Neuron (in vitro differentiated cells): ENCODE data around the gene AOPEP.

Source experiments
- H2AFZ ChIP-seq: one replicate; pipeline ENCODE4 v1.6.1; 2013; ENCODE audit warnings: low read depth, mild to moderate bottlenecking, inconsistent platforms, low read length, moderate library complexity
- H3K27me3 ChIP-seq: one replicate; pipeline ENCODE4 v1.6.1; 2013; ENCODE audit warnings: low read length; ENCODE audit not compliant: insufficient read depth
- H3K36me3 ChIP-seq: one replicate; pipeline ENCODE4 v1.6.1; 2013; ENCODE audit warnings: low read length; ENCODE audit not compliant: insufficient read depth
- H3K4me1 ChIP-seq: one replicate; pipeline ENCODE4 v1.6.1; 2013; ENCODE audit warnings: low read length; ENCODE audit not compliant: insufficient read depth
- H3K4me3 ChIP-seq: 2 replicates; pipeline ENCODE4 v1.5.1; 2013; ENCODE audit warnings: mild to moderate bottlenecking, low read length, moderate library complexity
- H3K9me3 ChIP-seq: one replicate; pipeline ENCODE4 v1.6.1; 2013; ENCODE audit warnings: low read length

Gene AOPEP

DNA sequence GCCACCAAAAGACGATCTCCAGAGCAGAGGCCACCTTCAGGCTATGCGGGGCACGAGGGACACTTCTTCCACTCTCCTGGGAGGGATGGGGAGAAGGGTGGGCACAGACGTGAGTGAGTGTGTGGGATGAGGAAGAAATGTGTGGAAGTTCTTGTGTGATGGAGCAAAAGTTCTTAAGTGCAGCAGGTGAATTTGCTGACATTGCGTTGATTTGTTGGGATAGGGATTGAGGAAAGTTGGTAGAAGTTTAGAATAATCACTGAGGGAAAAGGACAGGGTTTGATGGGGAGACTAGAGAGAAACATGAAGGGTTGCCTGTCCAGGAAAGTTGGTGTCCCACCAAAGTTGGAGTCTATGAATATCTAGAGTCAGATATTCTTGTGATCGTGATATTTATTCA is 2.2 kb downstream of the AOPEP start:
- H2AFZ ChIP-seq, result no peak overlapping the region
- H3K27me3 ChIP-seq, result no peaks in the 10 kb centered on the region
- no peaks in the 10 kb centered on the region for H3K9me3 ChIP-seq
- peaks cover 8% of the 10 kb centered on the region for H3K36me3 ChIP-seq
- H3K4me1 ChIP-seq, result peaks cover 10% of the 10 kb centered on the region
- H3K4me3 ChIP-seq, result no peak overlapping the region

DNA sequence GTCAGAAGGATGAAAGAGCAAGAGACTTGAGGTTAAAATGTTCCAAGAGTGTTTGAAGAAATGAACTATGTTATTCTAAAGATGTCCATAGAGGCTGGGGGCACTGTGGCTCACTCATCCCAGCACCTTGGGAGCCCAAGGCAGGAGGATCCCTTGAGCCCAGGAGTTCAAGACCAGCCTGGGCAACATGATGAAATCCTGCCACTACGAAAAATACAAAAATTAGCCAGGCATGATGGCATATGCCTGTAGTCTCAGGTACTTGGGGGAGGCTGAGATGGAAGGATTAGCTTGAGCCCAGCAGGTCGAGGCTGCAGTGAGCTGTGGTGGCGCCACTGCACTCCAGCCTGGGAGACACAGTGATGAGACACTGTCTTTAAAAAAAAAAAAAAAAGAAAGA is 2.7 kb downstream of the AOPEP start:
- peaks cover 10% of the 10 kb centered on the region for H3K4me1 ChIP-seq
- H2AFZ ChIP-seq, result no peak overlapping the region
- peaks cover 8% of the 10 kb centered on the region for H3K36me3 ChIP-seq
- H3K9me3 ChIP-seq, result no peaks in the 10 kb centered on the region
- H3K4me3 ChIP-seq, result no peak overlapping the region
- no peaks in the 10 kb centered on the region for H3K27me3 ChIP-seq

DNA sequence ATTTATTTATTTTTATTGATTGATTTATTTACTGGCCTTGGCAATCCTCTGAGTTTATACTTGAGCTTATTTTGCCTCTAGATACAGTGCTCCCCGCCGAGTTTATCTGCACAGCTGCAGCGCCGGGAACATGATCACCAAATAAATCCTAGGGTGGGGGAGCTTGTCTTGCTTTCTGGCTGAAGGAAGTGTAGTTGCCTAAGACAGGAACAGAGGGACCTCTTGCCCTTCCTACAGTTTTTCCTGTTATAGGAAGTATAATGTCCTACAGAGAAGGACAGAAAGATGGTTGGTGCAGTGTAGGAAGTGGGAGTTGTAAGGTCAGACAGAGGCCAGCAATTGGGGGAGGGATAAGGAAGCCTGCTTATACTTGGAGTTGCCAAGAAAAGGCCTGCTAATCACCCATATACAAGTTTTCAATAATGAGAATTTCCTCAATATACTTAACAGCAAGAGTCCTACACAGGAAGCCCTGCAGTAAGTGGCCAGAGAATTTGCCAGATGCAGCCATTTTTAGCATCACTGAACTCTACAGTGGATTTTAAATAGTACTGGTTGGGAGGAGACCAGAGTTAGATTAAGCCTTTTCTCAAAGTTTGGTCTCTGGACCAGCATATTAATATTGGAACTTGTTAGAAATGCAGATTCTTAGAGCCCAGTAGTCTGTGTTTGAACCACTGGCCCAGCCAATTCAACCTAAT is 7.7 kb downstream of the AOPEP start:
- Histone ChIP-seq H3K36me3 (peaks cover 8% of the 10 kb centered on the region), H3K27me3 (no peaks in the 10 kb centered on the region), H3K4me1 (no peaks in the 10 kb centered on the region), H2AFZ (no peak overlapping the region), H3K9me3 (no peaks in the 10 kb centered on the region), H3K4me3 (no peak overlapping the region)

DNA sequence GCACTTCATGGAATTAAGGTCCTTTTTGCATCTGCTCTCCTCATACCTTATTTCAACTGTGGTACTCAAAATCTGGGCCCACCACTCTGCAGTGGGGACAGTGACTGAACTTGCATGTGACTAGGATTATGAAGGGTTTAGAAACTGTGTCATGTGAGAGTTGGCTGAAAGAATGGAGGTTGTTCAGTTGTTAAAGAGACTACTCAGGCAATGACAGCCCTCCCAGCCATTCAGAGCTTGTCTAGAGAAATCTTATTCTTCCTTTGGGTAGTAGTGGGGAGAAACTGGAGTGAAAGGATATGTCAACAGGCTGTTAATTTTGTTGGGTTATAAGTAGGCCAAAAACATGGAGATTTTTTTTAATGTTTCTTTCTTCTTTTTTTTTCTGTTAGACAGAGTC is 10.3 kb downstream of the AOPEP start:
- Histone ChIP-seq H2AFZ (no peak overlapping the region), H3K36me3 (peaks cover 8% of the 10 kb centered on the region), H3K9me3 (no peaks in the 10 kb centered on the region), H3K4me3 (no peak overlapping the region), H3K27me3 (no peaks in the 10 kb centered on the region), H3K4me1 (no peaks in the 10 kb centered on the region)

DNA sequence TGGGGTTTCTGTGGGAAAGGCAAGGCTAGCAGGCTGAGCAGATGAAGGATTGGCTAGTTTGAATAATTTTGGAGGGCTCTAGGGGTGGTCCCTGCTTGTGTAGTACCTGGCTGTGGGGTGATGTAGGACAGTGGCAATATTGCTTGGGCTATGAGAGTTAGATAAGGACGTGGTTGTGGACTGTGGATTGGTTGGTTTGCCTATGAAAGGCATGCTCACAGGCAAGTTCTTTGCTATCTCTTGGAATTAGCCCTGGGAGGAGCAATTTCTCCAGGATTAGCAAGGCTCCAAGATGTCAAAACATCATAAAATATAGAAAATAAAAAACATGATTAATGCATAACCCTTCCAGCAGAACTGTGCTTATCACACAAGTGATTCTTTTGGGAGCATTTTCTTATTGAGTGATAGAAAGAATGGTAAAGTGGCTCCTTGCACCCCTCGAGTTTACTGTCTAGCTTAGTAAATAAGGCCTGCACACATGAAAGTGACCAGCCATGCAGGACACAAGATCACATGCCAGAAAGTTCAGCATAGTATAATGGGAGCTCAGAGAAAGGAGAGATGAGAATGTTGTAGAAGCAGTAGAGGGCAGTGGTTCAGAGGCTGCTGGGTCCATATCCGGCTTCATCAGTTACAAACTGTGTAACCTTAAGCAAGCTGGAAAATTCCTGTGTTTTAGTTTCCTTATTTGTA is 13.8 kb downstream of the AOPEP start:
- Histone ChIP-seq H3K36me3 (peaks cover 7% of the 10 kb centered on the region), H2AFZ (no peak overlapping the region), H3K4me1 (no peaks in the 10 kb centered on the region), H3K4me3 (no peak overlapping the region), H3K9me3 (no peaks in the 10 kb centered on the region), H3K27me3 (no peaks in the 10 kb centered on the region)

DNA sequence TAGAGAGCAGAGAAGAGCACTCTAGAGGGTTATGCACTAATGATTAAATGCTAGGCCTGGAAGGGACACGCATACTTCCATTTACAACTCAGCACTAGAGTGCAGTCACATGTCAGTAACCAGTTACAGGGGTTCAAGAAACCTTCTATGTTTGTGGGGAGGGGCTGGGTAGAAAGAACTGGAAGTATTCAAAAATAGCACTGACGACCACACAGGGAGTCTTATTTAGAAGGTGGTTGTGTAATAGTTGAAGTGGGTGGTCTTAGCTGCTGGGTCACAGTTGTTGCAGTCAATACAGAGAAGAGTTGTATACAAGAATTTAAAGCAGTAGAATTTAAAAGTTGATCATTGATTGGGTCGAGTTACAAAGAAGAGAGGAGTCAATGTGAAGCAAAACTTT is 15.4 kb downstream of the AOPEP start:
- H3K4me3 ChIP-seq, result no peak overlapping the region
- H3K36me3 ChIP-seq, result peaks cover 11% of the 10 kb centered on the region
- H3K4me1 ChIP-seq, result no peaks in the 10 kb centered on the region
- H2AFZ ChIP-seq, result no peak overlapping the region
- H3K27me3 ChIP-seq, result no peaks in the 10 kb centered on the region
- H3K9me3 ChIP-seq, result no peaks in the 10 kb centered on the region

DNA sequence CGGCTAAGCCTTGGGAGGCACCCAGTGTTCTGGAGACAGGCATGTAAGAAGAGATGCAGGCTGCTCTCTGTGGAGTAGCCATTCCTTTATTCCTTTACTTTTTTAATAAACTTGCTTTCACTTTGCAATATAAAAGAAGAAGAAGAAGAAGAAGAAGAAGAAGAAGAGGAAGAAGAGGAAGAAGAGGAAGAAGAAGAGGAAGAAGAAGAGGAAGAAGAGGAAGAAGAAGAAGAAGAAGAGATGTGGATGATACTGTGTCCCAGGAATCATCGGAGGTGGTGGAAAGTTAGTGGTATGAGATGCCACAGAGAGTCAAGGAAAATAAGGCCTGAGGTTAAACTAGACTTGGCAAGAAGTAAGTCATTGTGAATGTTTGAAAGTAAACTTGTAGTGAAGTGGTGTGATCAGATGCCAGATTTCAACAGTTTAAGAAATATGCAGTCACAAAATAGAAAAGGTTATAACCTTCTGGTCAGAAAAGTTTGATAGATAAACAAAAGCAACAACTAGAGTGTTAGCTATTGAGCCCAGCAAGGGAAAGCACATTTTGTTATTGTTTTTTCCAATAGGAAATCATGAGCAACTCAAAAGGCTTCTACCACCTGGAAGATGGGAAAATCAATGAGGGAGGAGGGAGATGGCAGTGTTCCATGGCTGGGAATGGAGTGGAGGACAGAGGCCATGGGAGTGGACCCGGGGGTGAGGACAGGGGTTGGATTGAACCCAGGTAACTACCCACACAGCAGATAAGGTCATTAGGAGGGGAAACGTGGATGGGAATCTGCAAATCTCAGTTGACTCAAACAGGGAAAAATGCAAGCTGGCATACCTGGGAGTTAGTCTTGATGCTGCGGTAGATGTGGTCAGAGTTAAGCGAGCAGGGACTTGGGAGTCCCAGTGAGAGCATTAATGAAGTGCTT is 16.8 kb downstream of the AOPEP start:
- Histone ChIP-seq H3K36me3 (peaks cover 11% of the 10 kb centered on the region), H3K27me3 (no peaks in the 10 kb centered on the region), H3K4me3 (no peak overlapping the region), H2AFZ (no peak overlapping the region), H3K4me1 (no peaks in the 10 kb centered on the region), H3K9me3 (no peaks in the 10 kb centered on the region)

DNA sequence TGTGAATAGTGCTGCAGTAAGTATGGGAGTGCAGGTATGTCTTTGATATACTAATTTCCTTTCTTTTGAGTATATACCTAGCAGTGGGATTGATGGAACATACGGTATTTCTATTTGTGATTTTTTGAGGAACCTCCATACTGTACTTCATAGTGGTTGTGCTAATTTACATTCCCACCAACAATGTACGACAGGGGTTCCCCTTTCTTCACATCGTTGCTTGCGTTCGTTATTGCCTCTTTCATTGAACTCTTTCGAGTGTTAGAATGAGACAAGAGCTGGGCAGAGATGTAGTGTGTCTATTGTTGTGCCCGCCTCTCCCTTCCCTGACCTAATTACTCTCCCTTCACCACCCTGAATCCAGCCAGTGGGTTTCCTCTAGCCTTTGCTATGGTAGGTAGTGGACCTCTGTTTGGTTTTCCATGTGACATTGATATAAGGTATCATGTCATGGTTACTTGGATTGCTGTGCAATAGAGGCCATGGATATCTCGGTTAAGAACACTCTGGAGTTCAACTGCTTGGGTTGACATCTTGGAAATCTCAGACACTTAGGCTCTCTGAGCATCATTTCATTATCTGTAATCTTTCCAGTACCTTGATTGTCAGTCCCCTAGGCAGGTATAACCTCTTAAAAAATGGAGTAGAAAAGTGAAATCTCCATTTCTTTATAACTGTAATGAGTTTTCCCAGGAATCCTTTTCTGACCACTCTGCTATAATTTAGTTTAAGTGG is 19.5 kb downstream of the AOPEP start:
- H2AFZ ChIP-seq, result no peak overlapping the region
- H3K9me3 ChIP-seq, result peaks cover 9% of the 10 kb centered on the region
- no peaks in the 10 kb centered on the region for H3K4me1 ChIP-seq
- H3K36me3 ChIP-seq, result peaks cover 11% of the 10 kb centered on the region
- no peak overlapping the region for H3K4me3 ChIP-seq
- no peaks in the 10 kb centered on the region for H3K27me3 ChIP-seq

DNA sequence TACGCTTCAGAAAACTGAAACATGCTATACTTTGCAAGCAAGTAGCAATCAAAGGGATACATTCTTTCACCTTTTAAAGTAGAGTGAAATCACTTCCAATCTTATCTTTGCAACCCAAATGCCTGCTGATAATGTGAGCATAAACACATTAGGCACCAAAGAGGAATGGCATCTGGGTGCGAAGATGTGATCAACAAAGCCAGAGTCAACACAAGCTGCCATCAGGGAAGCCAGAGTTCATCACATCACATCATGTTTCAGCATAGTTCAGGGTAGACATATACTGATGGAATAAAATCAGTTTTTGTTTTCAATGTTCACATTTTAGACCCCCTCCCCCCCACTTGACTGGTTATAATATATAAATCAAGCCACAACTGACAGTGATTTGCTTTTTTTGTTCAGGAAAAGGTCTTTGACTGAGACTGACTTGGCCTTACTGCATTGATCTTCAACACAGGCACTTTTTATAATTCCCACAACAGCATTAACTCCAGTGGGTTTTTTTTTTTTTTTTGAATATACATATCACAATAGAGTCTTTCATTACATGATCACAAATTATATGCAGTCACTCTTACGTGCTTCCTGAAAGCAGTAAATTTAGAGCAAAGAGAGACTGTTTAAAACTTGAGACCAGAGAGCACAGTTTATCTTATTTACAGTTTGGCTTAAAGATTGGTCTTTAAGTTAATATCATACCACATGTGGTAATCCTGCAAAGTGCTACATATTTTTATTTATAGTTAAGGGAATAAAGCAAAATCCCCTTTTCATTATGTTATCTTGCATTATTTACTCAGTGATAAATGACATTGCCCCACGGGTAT is 20.3 kb downstream of the AOPEP start:
- Histone ChIP-seq H3K4me1 (no peaks in the 10 kb centered on the region), H3K27me3 (no peaks in the 10 kb centered on the region), H3K4me3 (no peak overlapping the region), H3K9me3 (peaks cover 9% of the 10 kb centered on the region), H3K36me3 (peaks cover 11% of the 10 kb centered on the region), H2AFZ (no peak overlapping the region)

DNA sequence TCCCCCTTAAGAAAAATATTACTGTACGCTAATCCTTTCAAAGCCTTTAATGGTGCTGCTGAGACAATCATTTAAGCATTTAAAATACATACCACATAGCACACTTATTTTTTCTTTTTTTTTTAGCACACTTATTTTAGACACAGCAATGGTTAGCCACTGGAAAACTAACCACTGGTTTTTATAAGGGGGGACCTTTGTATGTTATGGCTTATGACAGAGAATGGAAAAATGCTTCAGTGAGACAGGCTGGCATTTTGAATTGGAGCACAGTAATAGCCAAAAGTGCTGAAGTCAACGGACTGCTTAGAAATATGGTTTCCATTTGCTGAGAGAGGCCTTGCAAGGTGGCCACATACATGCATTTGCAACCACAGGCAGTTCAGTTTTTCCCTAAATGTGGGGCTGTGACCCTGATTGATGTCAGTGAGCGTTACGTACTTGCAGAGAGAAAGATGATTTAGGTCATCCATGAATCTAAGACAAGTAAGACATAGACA is 28.5 kb downstream of the AOPEP start:
- Histone ChIP-seq H3K4me3 (no peak overlapping the region), H2AFZ (no peak overlapping the region), H3K36me3 (peaks cover 6% of the 10 kb centered on the region), H3K9me3 (peaks cover 2% of the 10 kb centered on the region), H3K27me3 (no peaks in the 10 kb centered on the region), H3K4me1 (peaks cover 5% of the 10 kb centered on the region)

DNA sequence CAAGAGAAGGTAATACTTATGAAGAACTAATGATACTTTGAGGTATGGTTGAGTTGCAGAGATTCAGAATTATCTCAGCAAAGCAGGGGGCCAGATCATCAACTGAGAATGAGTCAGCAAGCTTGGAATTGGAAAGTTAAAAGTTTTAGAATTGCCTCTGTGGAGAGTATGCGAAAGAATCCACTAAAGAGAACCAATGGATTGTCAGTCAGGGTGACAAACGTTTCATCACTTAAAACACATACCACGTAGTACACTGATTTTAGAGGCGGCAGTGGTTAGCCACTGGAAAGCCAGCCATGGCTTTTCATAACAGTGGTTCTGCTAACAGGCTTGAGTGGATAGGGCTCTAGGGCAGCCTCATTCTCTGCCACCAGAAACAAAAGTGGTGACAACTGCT is 30.7 kb downstream of the AOPEP start:
- H3K27me3 ChIP-seq, result no peaks in the 10 kb centered on the region
- peaks cover 13% of the 10 kb centered on the region for H3K36me3 ChIP-seq
- H3K4me3 ChIP-seq, result no peak overlapping the region
- H2AFZ ChIP-seq, result no peak overlapping the region
- H3K4me1 ChIP-seq, result peaks cover 6% of the 10 kb centered on the region
- H3K9me3 ChIP-seq, result no peaks in the 10 kb centered on the region

DNA sequence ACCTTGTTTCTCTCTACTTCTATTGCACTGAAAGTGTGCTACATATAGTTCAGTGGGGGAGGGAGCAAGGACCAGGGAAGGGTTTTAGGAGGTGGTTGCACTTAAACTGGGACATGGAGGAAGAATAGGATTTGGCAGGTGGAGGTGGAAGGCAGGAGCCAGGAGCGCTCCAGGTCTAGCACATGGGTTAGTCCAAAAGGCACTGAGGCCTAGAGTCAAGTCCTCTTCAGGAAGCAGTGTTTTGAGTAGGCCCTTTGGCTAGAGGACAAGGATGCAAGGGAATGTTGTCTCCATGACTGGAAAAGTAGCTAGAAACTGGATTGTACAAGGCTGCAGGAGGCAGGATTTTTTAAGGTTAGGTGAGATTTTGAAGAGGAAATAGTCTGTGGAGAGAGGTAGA is 31.5 kb downstream of the AOPEP start:
- H3K27me3 ChIP-seq, result no peaks in the 10 kb centered on the region
- H3K4me3 ChIP-seq, result no peak overlapping the region
- H3K4me1 ChIP-seq, result peaks cover 6% of the 10 kb centered on the region
- H3K36me3 ChIP-seq, result peaks cover 13% of the 10 kb centered on the region
- H3K9me3 ChIP-seq, result no peaks in the 10 kb centered on the region
- H2AFZ ChIP-seq, result no peak overlapping the region
